Cerebellar nuclear complex (tissue), 1 donor: ENCODE results near the gene RCOR1.
"Not testable (repeated sequence)": the region's sequence is repeated elsewhere in the genome, so short reads cannot be mapped to it uniquely, and the experiment has no call there.

Experiments used
- DNase-seq, 2 experiments: peaks; one replicate each; lab custom pipeline; 2025; lab: John Stamatoyannopoulos, UW

The RCOR1 gene

GRCh38 chr14:102751088-102751487 lies 158.6 kb downstream of the RCOR1 start:
- no peak for DNase-seq

DNA sequence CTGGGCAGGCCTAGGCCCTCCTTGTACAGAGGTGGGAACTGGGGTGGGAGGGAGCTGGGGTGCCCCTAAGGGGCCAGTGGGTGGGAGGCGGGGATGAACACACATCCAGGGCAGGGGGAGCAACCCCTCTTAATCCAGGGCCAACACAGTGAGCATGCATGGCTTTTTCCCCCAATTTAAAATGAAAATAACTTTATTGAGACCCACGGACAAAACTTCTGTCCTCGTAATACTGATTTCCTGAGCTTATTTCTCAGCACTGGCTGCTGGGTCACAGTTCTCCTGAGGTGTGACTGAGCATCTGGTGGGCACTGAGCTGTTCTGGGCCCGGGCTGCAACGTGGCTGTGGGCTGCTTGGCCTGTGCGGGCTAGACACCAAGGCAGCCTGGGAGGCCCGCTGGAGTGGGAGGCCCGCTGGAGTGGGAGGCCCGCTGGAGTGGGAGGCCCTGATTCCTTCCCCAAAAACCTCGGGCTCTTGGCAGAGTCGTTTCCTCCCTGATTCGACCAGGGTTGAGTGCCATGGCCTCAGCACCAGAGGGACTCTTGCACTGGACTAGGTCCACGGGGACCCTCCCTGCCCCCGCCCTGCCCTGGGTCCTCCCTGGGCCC lies 159.9 kb downstream of the RCOR1 start:
- DNase-seq, result no peak

- DNase-seq, result no peak
These were observed 162.2 kb downstream of the RCOR1 start for GRCh38 chr14:102754370-102755262.

GRCh38 chr14:102757646-102758045 lies 165.2 kb downstream of the RCOR1 start:
- DNase-seq, result no peak

DNA sequence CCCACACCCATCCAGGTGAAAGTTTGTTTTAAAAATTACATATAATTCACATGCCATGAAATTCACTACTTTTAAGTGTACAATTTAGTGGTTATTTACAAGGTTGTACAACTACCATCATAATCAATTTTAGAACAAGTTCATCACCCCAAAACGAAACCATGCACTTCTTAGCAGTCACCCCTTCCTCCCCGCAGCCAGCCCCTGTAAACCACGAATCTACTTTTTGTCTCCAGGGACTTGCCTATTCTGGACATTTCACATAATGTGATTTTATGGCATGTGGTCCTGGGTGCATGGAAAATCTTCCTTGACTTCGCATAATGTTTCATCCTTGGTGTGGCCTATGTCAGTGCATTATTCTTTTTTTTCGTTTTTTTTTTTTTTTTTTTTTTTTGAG lies 165.6 kb downstream of the RCOR1 start:
- no peak for DNase-seq

DNA sequence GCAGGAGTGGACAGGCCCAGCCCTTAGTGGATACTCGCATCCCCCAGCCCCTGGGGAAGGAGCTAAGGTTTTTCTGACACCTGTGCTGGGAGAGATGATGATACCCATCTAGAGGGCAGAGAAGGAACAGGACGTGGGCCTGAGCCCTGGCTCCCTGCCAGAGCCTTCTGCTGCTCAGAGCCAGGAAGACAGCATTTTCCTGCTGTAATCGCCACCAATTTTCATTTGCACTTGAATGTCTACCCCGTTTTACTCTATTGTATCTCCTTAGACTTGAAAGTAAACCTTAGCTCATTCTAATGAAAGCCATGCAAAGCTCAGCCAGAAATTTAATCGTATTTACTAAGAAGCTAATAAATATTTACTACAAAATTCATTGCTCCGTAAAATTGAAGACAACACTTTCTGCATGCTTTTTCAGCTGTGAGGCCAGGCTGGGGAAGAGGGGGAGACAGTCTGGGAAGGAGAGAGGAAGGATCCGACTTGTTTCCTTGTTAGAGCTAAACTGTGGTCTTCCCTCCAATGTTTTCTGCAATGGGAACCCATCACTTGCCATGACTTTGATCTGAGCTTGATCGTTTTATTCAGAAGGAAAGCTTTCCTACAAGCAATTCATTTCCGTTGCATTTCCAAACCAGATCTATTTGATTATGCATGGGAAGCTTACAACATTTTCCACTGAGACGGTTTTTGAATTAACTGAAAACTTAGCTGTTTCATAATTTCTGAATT lies 167.2 kb downstream of the RCOR1 start:
- DNase-seq, result no peak

DNA sequence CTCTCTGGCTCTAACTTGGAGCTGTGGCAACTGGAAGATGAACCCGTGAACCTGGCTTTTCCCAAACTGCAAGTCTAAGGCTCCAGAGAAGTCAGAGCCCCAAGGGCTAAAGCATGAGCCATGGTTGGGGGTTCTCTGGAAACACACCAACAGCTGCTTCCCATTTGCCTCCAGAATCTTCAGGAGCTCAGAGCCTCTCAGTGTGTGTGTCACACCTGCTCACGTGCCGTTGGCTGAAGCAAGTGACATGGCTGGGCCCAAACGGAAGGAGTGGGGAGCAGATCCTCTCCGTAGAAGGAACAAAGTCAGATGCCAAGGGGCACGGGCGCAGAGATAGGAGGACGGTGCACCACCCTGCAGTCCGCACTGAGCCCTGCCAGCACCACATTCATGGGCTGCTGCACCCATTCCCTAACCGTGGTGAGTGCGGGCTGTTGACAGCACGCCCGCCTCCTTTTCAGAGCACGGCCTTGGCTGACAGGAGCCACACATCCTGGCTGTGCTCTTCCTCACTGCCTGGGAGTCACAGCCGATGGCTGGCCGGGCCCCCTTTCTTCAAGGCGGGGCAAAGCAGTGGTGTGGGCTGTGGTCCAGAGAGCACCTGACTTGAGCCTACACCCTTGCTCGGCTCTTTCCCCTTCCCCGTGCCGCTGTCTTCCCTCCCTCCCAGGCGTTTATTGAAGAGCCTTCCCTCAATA lies 168.2 kb downstream of the RCOR1 start:
- DNase-seq, result no peak

GRCh38 chr14:102761206-102761605 lies 168.8 kb downstream of the RCOR1 start:
- DNase-seq, result no peak

- no peak for DNase-seq
These were observed 171.8 kb downstream of the RCOR1 start for GRCh38 chr14:102764220-102764671.

GRCh38 chr14:102765770-102766169 lies 173.3 kb downstream of the RCOR1 start:
- DNase-seq, result not testable (repeated sequence)

DNA sequence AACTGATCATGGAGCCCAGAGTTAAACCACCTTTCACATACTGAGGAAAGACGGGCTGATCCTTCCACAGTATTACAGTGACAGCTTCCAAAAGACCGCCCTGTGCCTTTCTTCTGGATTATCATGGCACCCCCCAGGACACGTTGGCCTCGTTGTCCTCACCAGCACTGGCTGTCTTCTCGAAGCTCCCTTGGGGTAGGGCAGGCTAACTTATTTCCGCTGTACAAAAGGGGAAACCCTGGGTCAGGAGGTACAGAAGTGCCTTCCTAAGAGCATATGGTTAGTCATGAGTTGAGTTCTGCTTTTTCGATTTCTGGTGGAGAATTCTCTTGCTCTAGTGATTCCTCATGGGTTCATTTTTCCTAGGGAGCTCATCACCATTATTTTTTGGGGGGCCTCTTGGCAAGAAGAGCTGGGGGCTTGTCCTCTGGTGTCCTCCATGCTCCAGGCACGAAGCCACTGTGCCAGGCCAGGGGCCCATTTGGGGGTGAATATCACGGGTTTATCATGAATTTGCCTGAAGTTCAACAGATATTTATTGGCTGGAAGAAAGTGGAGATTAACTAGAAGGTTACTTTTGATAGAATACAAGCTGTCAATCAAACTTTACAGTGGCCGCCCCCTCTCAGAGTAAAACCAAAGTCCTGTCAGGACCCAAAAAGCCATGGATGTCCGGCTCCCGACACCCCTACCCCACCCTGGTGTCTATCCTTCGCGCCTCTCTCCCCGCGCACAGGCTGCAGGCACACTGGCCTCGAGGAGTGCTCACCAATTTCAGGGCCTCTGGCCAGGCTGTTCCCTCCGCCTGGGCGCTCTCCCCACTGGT lies 176.0 kb downstream of the RCOR1 start:
- no peak for DNase-seq

GRCh38 chr14:102769049-102769327 lies 176.5 kb downstream of the RCOR1 start:
- no peak for DNase-seq

GRCh38 chr14:102770147-102771123 lies 178.0 kb downstream of the RCOR1 start:
- no peak for DNase-seq

DNA sequence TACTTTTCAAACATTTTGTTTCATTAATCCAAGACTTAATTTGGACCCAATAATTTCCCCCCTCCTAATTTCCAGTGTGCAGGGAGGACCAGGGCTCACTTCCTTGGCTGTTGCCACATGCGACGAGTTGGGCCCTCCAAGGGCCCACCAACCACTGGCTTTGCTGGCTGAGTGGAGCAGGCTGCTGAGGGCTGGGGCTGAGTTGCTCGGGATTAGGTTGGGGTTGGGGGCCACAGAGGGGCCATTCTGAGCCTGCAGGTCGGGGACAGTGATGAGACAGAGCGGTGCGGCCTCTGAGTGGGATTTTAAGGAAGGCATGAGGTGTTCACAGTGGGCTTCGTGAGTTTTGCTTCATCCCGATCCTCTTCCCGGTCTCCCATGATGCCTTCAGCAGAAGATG lies 178.7 kb downstream of the RCOR1 start:
- DNase-seq, result no peak

GRCh38 chr14:102772781-102773570 lies 180.5 kb downstream of the RCOR1 start:
- DNase-seq, result no peak

- DNase-seq, result no peak
These were observed 182.1 kb downstream of the RCOR1 start for GRCh38 chr14:102774391-102775153.

DNA sequence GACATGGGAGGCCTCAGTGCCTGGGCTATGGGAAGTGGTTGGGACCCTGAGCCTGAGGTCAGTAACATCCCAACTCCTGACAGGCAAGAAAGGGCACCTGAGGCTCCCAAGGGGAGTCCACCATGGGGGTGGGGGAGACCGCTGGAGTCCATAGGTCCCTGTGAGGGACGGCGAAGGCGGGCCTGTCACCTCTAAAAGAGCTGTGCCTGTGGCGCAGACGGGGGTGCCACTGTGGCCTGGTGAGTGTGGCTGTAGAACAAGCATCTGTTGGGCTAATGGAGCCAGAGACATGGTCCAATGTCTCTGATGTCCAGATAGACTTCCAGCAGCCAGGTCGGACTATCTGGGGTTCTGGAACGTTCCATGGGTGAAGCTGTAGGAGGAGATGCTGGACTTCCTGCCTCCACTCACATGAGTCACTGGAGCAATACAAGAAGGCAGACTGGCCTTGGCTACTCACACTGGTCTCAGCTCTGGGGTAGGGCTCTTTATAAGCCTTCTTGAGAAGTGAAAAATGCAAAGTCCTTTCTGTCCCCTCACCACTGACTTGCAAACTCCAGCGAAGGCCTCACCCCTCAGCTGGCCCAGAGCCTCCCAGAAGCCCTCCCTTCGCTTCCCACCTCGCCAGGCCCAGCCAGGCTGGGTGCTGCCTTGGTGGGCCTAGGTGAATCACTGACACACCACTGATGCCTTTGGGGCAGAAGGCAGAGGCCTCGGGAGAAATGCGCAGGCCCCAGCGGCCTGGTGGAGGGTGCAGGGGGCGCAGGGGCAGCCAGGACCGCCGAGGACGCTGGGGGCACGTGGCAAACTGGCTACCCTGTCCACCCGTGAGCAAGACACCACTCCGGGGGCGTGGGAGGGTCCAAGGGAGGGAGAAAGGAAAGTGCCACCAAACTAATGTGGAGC lies 183.7 kb downstream of the RCOR1 start:
- DNase-seq, result no peak
